Gastrocnemius medialis (tissue), 4 donors: ENCODE results near the gene FAM9B.
"Not testable (repeated sequence)": the region's sequence is repeated elsewhere in the genome, so short reads cannot be mapped to it uniquely, and the experiment has no call there.

Source experiments
- CTCF ChIP-seq, 5 experiments: fragments of 450-650 bp in 3 of 5; fragments of 200-600 bp in 2 of 5; sonication (generic) in 2 of 5; IDR thresholded peaks in 4 of 5; conservative IDR thresholded peaks in 1 of 5; 1 replicate in 4 of 5; 2 replicates in 1 of 5; pipeline ENCODE4 v1.5.1; 2016 to 2019; ENCODE audit warnings: antibody characterized with exemption in 5 of 5, mild to moderate bottlenecking in 3 of 5, moderate library complexity in 3 of 5
- POLR2A ChIP-seq, 2 donors: fragments of 450-650 bp; IDR thresholded peaks; one replicate each; pipeline ENCODE4 v1.6.1; 2017; ENCODE audit warnings: antibody characterized with exemption in 2 of 2, mild to moderate bottlenecking in 2 of 2, moderate library complexity in 2 of 2

GRCh38 chrX:9018332-9018731 lies 15.6 kb downstream of the FAM9B start:
- not testable (repeated sequence) for TF ChIP-seq CTCF (IDR thresholded peaks at IDR 0.05 in 4 of 5, conservative IDR thresholded peaks at IDR 0.05 in 1 of 5); POLR2A (IDR thresholded peaks at IDR 0.05)
